K562 (cell line): ENCODE data around the gene IGF2BP1.

Source experiments
- BRD4 ChIP-seq: fragments of 200-600 bp; sonication (generic); IDR thresholded peaks from 2 replicates; pipeline ENCODE4 v1.6.1; 2017; ENCODE audit warnings: inconsistent platforms
- CHD4 ChIP-seq: fragments of 200-600 bp; sonication (generic); IDR thresholded peaks from 3 replicates; pipeline ENCODE4 v1.6.1; 2012; ENCODE audit warnings: low read depth, mild to moderate bottlenecking, mixed read lengths, low read length, inconsistent platforms; ENCODE audit not compliant: insufficient read depth, insufficient replicate concordance, poor library complexity, severe bottlenecking
- CREBBP ChIP-seq: IDR thresholded peaks from one replicate; pipeline ENCODE4 v1.6.1; 2012; ENCODE audit warnings: low read depth, mild to moderate bottlenecking, control low read depth, inconsistent platforms, low read length
- CTCF ChIP-seq, 3 experiments: IDR thresholded peaks in 2 of 3; conservative IDR thresholded peaks in 1 of 3; 2 replicates each; pipeline ENCODE4 v1.5.1; 2011 to 2012; ENCODE audit warnings: low read length in 3 of 3, mild to moderate bottlenecking in 3 of 3, control low read depth in 2 of 3, improper control_type of control experiment in 1 of 3, inconsistent platforms in 1 of 3, low read depth in 1 of 3, mixed read lengths in 1 of 3, moderate library complexity in 1 of 3; ENCODE audit not compliant: insufficient read depth in 2 of 3
- ELK1 ChIP-seq: sonication (generic); formaldehyde crosslinking; IDR thresholded peaks from 2 replicates; pipeline ENCODE4 v1.8.1; 2022; ENCODE audit warnings: missing genetic modification reagents
- JUN ChIP-seq, 2 experiments: sonication (generic) in 1 of 2; formaldehyde crosslinking in 1 of 2; IDR thresholded peaks; 2 replicates each; pipeline versions ENCODE4 v1.6.1 to v1.8.0; 2012 to 2022; ENCODE audit warnings: borderline replicate concordance in 2 of 2, mild to moderate bottlenecking in 2 of 2, improper control_type of control experiment in 1 of 2, low read depth in 1 of 2, low read length in 1 of 2, missing genetic modification reagents in 1 of 2
- POLR2AphosphoS5 ChIP-seq: IDR thresholded peaks from 2 replicates; pipeline ENCODE4 v1.6.1; 2011; ENCODE audit warnings: mild to moderate bottlenecking, low read depth, low read length, moderate library complexity; ENCODE audit not compliant: control insufficient read depth, insufficient read depth
- TEAD4 ChIP-seq, 2 experiments: sonication (generic) in 1 of 2; formaldehyde crosslinking in 1 of 2; IDR thresholded peaks; 2 replicates each; pipeline versions ENCODE4 v1.6.1 to v1.8.0; 2012 to 2022; ENCODE audit warnings: borderline replicate concordance in 1 of 2, inconsistent platforms in 1 of 2, low read length in 1 of 2, mild to moderate bottlenecking in 1 of 2, missing genetic modification reagents in 1 of 2

GRCh38 chr17:48993305-48993704 lies 3.9 kb upstream of the IGF2BP1 start:
- no peak for TF ChIP-seq CREBBP
- TF ChIP-seq BRD4: no peak
- no peak for TF ChIP-seq CTCF (IDR thresholded peaks at IDR 0.05 in 2 of 3, conservative IDR thresholded peaks at IDR 0.05 in 1 of 3; ENCODE audit: insufficient read depth in 2 of 3, low read depth in 1 of 3, low read length in 3 of 3)
- no peak for TF ChIP-seq JUN (IDR thresholded peaks at IDR 0.05; ENCODE audit: borderline replicate concordance, low read depth, low read length)
- no peak for TF ChIP-seq JUN (CRISPR knock-in tag; IDR thresholded peaks at IDR 0.05; ENCODE audit: borderline replicate concordance)
- no peak for TF ChIP-seq TEAD4 (IDR thresholded peaks at IDR 0.05; ENCODE audit: low read length)
- TF ChIP-seq TEAD4 (CRISPR knock-in tag; IDR thresholded peaks at IDR 0.05; ENCODE audit: borderline replicate concordance): no peak
- TF ChIP-seq POLR2AphosphoS5: no peak
- no peak for TF ChIP-seq CHD4
- no peak for TF ChIP-seq ELK1 (CRISPR knock-in tag)
